Kidney capillary endothelial cell (primary cell): ENCODE data around the gene GJB2.
A peak's percentile ranks its signal among the peaks of the same experiment; 100 is the strongest.

Experiments used
- DNase-seq: peaks from one replicate; pipeline ENCODE4 v3.0.0-alpha.2; 2018; ENCODE audit warnings: low spot score

GJB2 gene

GRCh38 chr13:20192158-20192835 is 441 bp downstream of the GJB2 start:
- DNase-seq, result no peak

- no peak for DNase-seq
Observed at GRCh38 chr13:20191311-20192157, 1.2 kb downstream of the GJB2 start.

GRCh38 chr13:20190481-20191310 is 2.0 kb downstream of the GJB2 start:
- DNase-seq, result no peak

GRCh38 chr13:20190076-20190475 is 2.7 kb downstream of the GJB2 start:
- no peak for DNase-seq

- no peak for DNase-seq
Observed at GRCh38 chr13:20188667-20189553, 3.8 kb downstream of the GJB2 start.

- no peak for DNase-seq
Observed at GRCh38 chr13:20186771-20187170, 6.0 kb downstream of the GJB2 start.

GRCh38 chr13:20185366-20186056 is 7.2 kb downstream of the GJB2 start:
- no peak for DNase-seq

- peak; percentile 76 for DNase-seq
Observed at GRCh38 chr13:20182231-20182846, 10.4 kb downstream of the GJB2 start.

GRCh38 chr13:20181188-20181587 is 11.6 kb downstream of the GJB2 start:
- no peak for DNase-seq

- no peak for DNase-seq
Observed at GRCh38 chr13:20178156-20178555, 14.6 kb downstream of the GJB2 start.

GRCh38 chr13:20177049-20177831 is 15.5 kb downstream of the GJB2 start:
- DNase-seq, result no peak

GRCh38 chr13:20175907-20176652 is 16.7 kb downstream of the GJB2 start:
- no peak for DNase-seq

GRCh38 chr13:20175406-20175794 is 17.3 kb downstream of the GJB2 start:
- DNase-seq, result no peak

GRCh38 chr13:20174656-20175405 is 17.9 kb downstream of the GJB2 start:
- peak; percentile 70 for DNase-seq

GRCh38 chr13:20173116-20173746 is 19.5 kb downstream of the GJB2 start:
- no peak for DNase-seq

- no peak for DNase-seq
Observed at GRCh38 chr13:20171364-20171763, 21.4 kb downstream of the GJB2 start.

- DNase-seq, result no peak
Observed at GRCh38 chr13:20170921-20171320, 21.8 kb downstream of the GJB2 start.

- DNase-seq, result no peak
Observed at GRCh38 chr13:20168396-20168795, 24.3 kb downstream of the GJB2 start.
